ENCODE measurements around the gene ARHGEF11.

DNA sequence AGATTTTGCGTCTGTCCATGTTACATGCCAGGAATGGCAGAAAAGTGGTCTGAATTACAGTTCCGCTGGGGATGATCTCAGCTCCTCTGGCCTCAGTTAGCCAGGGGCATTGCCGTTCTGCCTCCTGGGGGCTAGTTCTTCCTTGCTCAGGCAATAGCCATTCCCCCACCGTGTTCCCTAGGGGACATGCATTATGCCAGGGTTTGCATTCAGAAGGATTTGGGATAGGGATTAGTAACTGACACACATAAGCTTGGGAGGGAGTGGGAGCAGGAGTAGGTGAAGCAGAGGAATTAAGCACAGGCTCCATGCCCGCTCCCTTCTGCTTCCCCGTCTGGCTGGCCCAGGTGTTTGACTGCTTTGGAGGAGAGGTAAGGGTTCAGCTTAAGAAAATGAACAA, 112.4 kb downstream of the ARHGEF11 start:
- TF ChIP-seq CTCF (IDR thresholded peaks at IDR 0.05 in 8 of 11, conservative IDR thresholded peaks at IDR 0.05 in 3 of 11) (no peak), POLR2A (IDR thresholded peaks at IDR 0.05) (no peak), POLR2AphosphoS5 (IDR thresholded peaks at IDR 0.05) (no peak)

Measured in spleen (tissue), 7 donors.